ENCODE data around the gene GPX7. TPM values are rescaled to one million over a fixed set of nuclear protein-coding genes. Genes with fewer than 3 reads are reported as not detected.

Gene GPX7
- total RNA-seq, 1 donor: 73.5 TPM

DNA sequence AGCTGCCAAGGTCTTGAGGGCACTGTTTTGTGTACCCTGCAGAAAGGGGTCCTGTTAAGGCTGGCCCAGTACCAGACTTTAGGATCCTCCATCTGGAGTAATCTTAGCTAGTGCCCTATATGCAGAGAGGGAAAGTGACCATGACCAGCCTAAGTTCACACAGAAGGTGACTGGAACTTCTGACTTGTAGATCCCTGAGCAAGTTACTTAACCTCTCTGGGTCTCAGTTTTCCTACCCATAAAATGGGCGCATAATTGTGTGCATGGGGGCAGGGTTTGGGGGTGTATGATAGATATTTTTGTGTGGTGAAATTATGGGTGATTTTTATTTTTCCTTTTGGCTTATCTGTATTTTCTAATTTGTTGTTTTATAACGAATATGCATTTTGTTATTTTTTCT, 27.5 kb downstream of the GPX7 start:
- no peak overlapping the region for H3K4me3 ChIP-seq (ENCODE audit: insufficient read depth, low read length)
- H3K36me3 ChIP-seq (ENCODE audit: insufficient read depth, low read length): no peaks in the 10 kb centered on the region
- H4K20me1 ChIP-seq (ENCODE audit: insufficient read depth, low read length): no peaks in the 10 kb centered on the region
- no peaks in the 10 kb centered on the region for H3K4me1 ChIP-seq (ENCODE audit: insufficient read depth, low read length)
- H3K27ac ChIP-seq (ENCODE audit: low read depth, low read length): no peak overlapping the region
- peaks cover 32% of the 10 kb centered on the region for H3K27me3 ChIP-seq (ENCODE audit: insufficient read depth, low read length)
- DNase-seq (ENCODE audit: insufficient read length, low spot score, missing footprints): no peak
- H3K79me2 ChIP-seq (ENCODE audit: insufficient read depth, low read length): no peaks in the 10 kb centered on the region
- H3K9me3 ChIP-seq (ENCODE audit: low read depth, low read length): no peaks in the 10 kb centered on the region
- TF ChIP-seq, protein P1, sequence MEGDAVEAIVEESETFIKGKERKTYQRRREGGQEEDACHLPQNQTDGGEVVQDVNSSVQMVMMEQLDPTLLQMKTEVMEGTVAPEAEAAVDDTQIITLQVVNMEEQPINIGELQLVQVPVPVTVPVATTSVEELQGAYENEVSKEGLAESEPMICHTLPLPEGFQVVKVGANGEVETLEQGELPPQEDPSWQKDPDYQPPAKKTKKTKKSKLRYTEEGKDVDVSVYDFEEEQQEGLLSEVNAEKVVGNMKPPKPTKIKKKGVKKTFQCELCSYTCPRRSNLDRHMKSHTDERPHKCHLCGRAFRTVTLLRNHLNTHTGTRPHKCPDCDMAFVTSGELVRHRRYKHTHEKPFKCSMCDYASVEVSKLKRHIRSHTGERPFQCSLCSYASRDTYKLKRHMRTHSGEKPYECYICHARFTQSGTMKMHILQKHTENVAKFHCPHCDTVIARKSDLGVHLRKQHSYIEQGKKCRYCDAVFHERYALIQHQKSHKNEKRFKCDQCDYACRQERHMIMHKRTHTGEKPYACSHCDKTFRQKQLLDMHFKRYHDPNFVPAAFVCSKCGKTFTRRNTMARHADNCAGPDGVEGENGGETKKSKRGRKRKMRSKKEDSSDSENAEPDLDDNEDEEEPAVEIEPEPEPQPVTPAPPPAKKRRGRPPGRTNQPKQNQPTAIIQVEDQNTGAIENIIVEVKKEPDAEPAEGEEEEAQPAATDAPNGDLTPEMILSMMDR (IDR thresholded peaks at IDR 0.05; ENCODE audit: extremely low read depth, low read depth, low read length): no peak
- H3K4me2 ChIP-seq (ENCODE audit: insufficient read depth, low read length): peak overlapping the region; percentile 69
- H2AFZ ChIP-seq (ENCODE audit: low read length): peak overlapping the region; percentile 33

GRCh38 chr1:52631759-52632331, 29.7 kb downstream of the GPX7 start:
- peaks cover 38% of the 10 kb centered on the region for H3K27me3 ChIP-seq (ENCODE audit: insufficient read depth, low read length)
- TF ChIP-seq, protein P1 (IDR thresholded peaks at IDR 0.05; ENCODE audit: extremely low read depth, low read depth, low read length): no peak
- H3K36me3 ChIP-seq (ENCODE audit: insufficient read depth, low read length): no peaks in the 10 kb centered on the region
- H3K79me2 ChIP-seq (ENCODE audit: insufficient read depth, low read length): no peaks in the 10 kb centered on the region
- H3K4me2 ChIP-seq (ENCODE audit: insufficient read depth, low read length): no peak overlapping the region
- no peaks in the 10 kb centered on the region for H3K4me1 ChIP-seq (ENCODE audit: insufficient read depth, low read length)
- DNase-seq (ENCODE audit: insufficient read length, low spot score, missing footprints): no peak
- H3K27ac ChIP-seq (ENCODE audit: low read depth, low read length): no peak overlapping the region
- no peak overlapping the region for H3K4me3 ChIP-seq (ENCODE audit: insufficient read depth, low read length)
- no peaks in the 10 kb centered on the region for H3K9me3 ChIP-seq (ENCODE audit: low read depth, low read length)
- no peaks in the 10 kb centered on the region for H4K20me1 ChIP-seq (ENCODE audit: insufficient read depth, low read length)
- no peak overlapping the region for H2AFZ ChIP-seq (ENCODE audit: low read length)

- Histone ChIP-seq H3K9me3 (ENCODE audit: low read depth, low read length) (no peaks in the 10 kb centered on the region), H3K27me3 (ENCODE audit: insufficient read depth, low read length) (peaks cover 38% of the 10 kb centered on the region), H2AFZ (ENCODE audit: low read length) (no peak within 1 kb of the TSS), H3K4me3 (ENCODE audit: insufficient read depth, low read length) (peak within 1 kb of the TSS; percentile 40), H3K4me1 (ENCODE audit: insufficient read depth, low read length) (no peaks in the 10 kb centered on the region), H3K27ac (ENCODE audit: low read depth, low read length) (no peak within 1 kb of the TSS), H4K20me1 (ENCODE audit: insufficient read depth, low read length) (no peaks in the 10 kb centered on the region), H3K4me2 (ENCODE audit: insufficient read depth, low read length) (peak within 1 kb of the TSS; percentile 48), H3K79me2 (ENCODE audit: insufficient read depth, low read length) (no peaks in the 10 kb centered on the region), H3K36me3 (ENCODE audit: insufficient read depth, low read length) (no peaks in the 10 kb centered on the region)
- no peak for DNase-seq (ENCODE audit: insufficient read length, low spot score, missing footprints)
- TF ChIP-seq, protein P1 (IDR thresholded peaks at IDR 0.05; ENCODE audit: extremely low read depth, low read depth, low read length): no peak
These were observed 30.6 kb downstream of the GPX7 start, which contains the start of gene SHISAL2A for GRCh38 chr1:52632732-52633290. Gene SHISAL2A, plus strand, starts transcription at chr1:52633168. Its CDS starts 326 bp downstream, at chr1:52633494.

DNA sequence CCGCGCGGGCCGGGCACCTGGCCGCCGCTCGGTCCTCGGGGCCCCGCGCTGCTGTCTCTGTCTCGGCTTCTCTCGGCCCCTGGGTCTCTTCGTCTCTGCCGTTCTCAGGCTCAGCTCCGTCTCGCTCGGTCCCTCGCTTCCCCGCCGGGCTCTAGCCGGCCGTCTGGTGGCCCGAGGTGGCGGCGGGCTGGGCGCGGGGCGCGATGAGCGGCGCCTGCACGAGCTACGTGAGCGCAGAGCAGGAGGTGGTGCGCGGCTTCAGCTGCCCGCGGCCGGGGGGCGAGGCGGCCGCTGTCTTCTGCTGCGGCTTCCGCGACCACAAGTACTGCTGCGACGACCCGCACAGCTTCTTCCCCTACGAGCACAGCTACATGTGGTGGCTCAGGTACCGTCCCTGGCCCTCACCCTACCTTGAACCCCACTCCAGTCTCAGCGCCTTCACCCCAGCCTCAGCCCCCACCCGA, 31.2 kb downstream of the GPX7 start:
- H3K79me2 ChIP-seq (ENCODE audit: insufficient read depth, low read length): no peaks in the 10 kb centered on the region
- H3K4me1 ChIP-seq (ENCODE audit: insufficient read depth, low read length): no peaks in the 10 kb centered on the region
- H4K20me1 ChIP-seq (ENCODE audit: insufficient read depth, low read length): no peaks in the 10 kb centered on the region
- DNase-seq (ENCODE audit: insufficient read length, low spot score, missing footprints): peak; percentile 53
- peak overlapping the region; percentile 40 for H3K4me3 ChIP-seq (ENCODE audit: insufficient read depth, low read length)
- no peak overlapping the region for H3K27ac ChIP-seq (ENCODE audit: low read depth, low read length)
- H3K4me2 ChIP-seq (ENCODE audit: insufficient read depth, low read length): peak overlapping the region; percentile 48
- TF ChIP-seq, protein P1 (IDR thresholded peaks at IDR 0.05; ENCODE audit: extremely low read depth, low read depth, low read length): no peak
- H3K27me3 ChIP-seq (ENCODE audit: insufficient read depth, low read length): peaks cover 38% of the 10 kb centered on the region
- H3K36me3 ChIP-seq (ENCODE audit: insufficient read depth, low read length): no peaks in the 10 kb centered on the region
- no peaks in the 10 kb centered on the region for H3K9me3 ChIP-seq (ENCODE audit: low read depth, low read length)
- no peak overlapping the region for H2AFZ ChIP-seq (ENCODE audit: low read length)

Data from osteoblast (primary cell).